H9 (cell line): Measurements from ENCODE around the gene PTPRJ. TPM values are rescaled to one million over a fixed set of nuclear protein-coding genes. Genes with fewer than 3 reads are reported as not detected.
A peak's percentile ranks its signal among the peaks of the same experiment; 100 is the strongest.

Experiments used
- DNase-seq: peaks from one replicate; pipeline ENCODE4 v3.0.0-alpha.2; 2017
- H2AFZ ChIP-seq: one replicate; pipeline ENCODE4 v1.6.1; 2013; ENCODE audit warnings: mild to moderate bottlenecking, low read length, control low read depth, moderate library complexity
- H2AK5ac ChIP-seq: 2 replicates; pipeline ENCODE4 v1.6.1; 2013; ENCODE audit warnings: low read length, control low read depth, mixed read lengths; ENCODE audit not compliant: insufficient read length
- H2BK120ac ChIP-seq: one replicate; pipeline ENCODE4 v1.6.1; 2013; ENCODE audit warnings: low read depth, mild to moderate bottlenecking, low read length, control low read depth, inconsistent platforms; ENCODE audit not compliant: poor library complexity, severe bottlenecking
- H2BK12ac ChIP-seq: 2 replicates; pipeline ENCODE4 v1.6.1; 2013; ENCODE audit warnings: low read length, control low read depth, mixed read lengths, low read depth; ENCODE audit not compliant: insufficient read length
- H2BK15ac ChIP-seq: 2 replicates; pipeline ENCODE4 v1.6.1; 2013; ENCODE audit warnings: low read depth, low read length, control low read depth
- H2BK20ac ChIP-seq: one replicate; pipeline ENCODE4 v1.6.1; 2013; ENCODE audit warnings: low read depth, mild to moderate bottlenecking, low read length, control low read depth, inconsistent platforms; ENCODE audit not compliant: poor library complexity, severe bottlenecking
- H2BK5ac ChIP-seq: 2 replicates; pipeline ENCODE4 v1.6.1; 2013; ENCODE audit warnings: low read length, control low read depth, mixed read lengths; ENCODE audit not compliant: insufficient read length
- H3K14ac ChIP-seq: 2 replicates; pipeline ENCODE4 v1.6.1; 2013; ENCODE audit warnings: low read length, control low read depth; ENCODE audit not compliant: insufficient read depth
- H3K18ac ChIP-seq: 2 replicates; pipeline ENCODE4 v1.6.1; 2013; ENCODE audit warnings: low read depth, mild to moderate bottlenecking, mixed read lengths, low read length, control low read depth; ENCODE audit not compliant: insufficient read length
- H3K23ac ChIP-seq: 2 replicates; pipeline ENCODE4 v1.6.1; 2013; ENCODE audit warnings: low read length, control low read depth, mixed read lengths, low read depth; ENCODE audit not compliant: insufficient read length
- H3K23me2 ChIP-seq: 2 replicates; pipeline ENCODE4 v1.6.1; 2013; ENCODE audit warnings: low read depth, mild to moderate bottlenecking, mixed read lengths, low read length, control low read depth; ENCODE audit not compliant: insufficient read length, poor library complexity, severe bottlenecking
- H3K27ac ChIP-seq: 2 replicates; pipeline ENCODE4 v1.5.1; 2013; ENCODE audit warnings: low read length, control low read depth, mixed read lengths, low read depth; ENCODE audit not compliant: insufficient read length
- H3K27me3 ChIP-seq: 2 replicates; pipeline ENCODE4 v1.6.1; 2013; ENCODE audit warnings: low read length, control low read depth, inconsistent platforms; ENCODE audit not compliant: insufficient read depth
- H3K4ac ChIP-seq: 2 replicates; pipeline ENCODE4 v1.6.1; 2013; ENCODE audit warnings: low read depth, mild to moderate bottlenecking, control low read depth, inconsistent platforms, low read length, moderate library complexity
- H3K4me1 ChIP-seq: 2 replicates; pipeline ENCODE4 v1.6.1; 2013; ENCODE audit warnings: low read length, control low read depth, inconsistent platforms; ENCODE audit not compliant: insufficient read depth
- H3K4me2 ChIP-seq: 2 replicates; pipeline ENCODE4 v1.6.1; 2013; ENCODE audit warnings: low read length, control low read depth, mixed read lengths; ENCODE audit not compliant: insufficient read length, insufficient read depth
- H3K56ac ChIP-seq: 2 replicates; pipeline ENCODE4 v1.6.1; 2013; ENCODE audit warnings: low read depth, mild to moderate bottlenecking, mixed read lengths, low read length, control low read depth; ENCODE audit not compliant: insufficient read length
- H3K79me1 ChIP-seq: 2 replicates; pipeline ENCODE4 v1.6.1; 2013; ENCODE audit warnings: low read depth, mild to moderate bottlenecking, moderate library complexity, low read length, control low read depth, inconsistent platforms; ENCODE audit not compliant: insufficient read depth, poor library complexity, severe bottlenecking
- H3K79me2 ChIP-seq: 2 replicates; pipeline ENCODE4 v1.6.1; 2013; ENCODE audit warnings: low read length, control low read depth, inconsistent platforms; ENCODE audit not compliant: insufficient read depth
- H3K9ac ChIP-seq: 2 replicates; pipeline ENCODE4 v1.6.1; 2013; ENCODE audit warnings: low read length, control low read depth, mixed read lengths; ENCODE audit not compliant: insufficient read length; ENCODE audit errors: extremely low read depth
- H3K9me3 ChIP-seq: one replicate; pipeline ENCODE4 v1.6.1; 2013; ENCODE audit warnings: low read depth, low read length, inconsistent platforms; ENCODE audit not compliant: control insufficient read depth
- H3T11ph ChIP-seq: one replicate; pipeline ENCODE4 v1.6.1; 2013; ENCODE audit warnings: mild to moderate bottlenecking, low read length, control low read depth, inconsistent platforms
- H4K20me1 ChIP-seq: one replicate; pipeline ENCODE4 v1.6.1; 2013; ENCODE audit not compliant: control insufficient read depth, insufficient read length, insufficient read depth
- H4K5ac ChIP-seq: 2 replicates; pipeline ENCODE4 v1.6.1; 2013; ENCODE audit warnings: low read depth, mild to moderate bottlenecking, mixed read lengths, low read length, control low read depth; ENCODE audit not compliant: insufficient read length
- H4K8ac ChIP-seq: replicated peaks from 2 replicates; pipeline ENCODE4 v1.6.1; 2013; ENCODE audit warnings: low read length, control low read depth, mixed read lengths, low read depth; ENCODE audit not compliant: insufficient read length
- H4K91ac ChIP-seq: 2 replicates; pipeline ENCODE4 v1.6.1; 2013; ENCODE audit warnings: low read depth, mild to moderate bottlenecking, moderate library complexity, mixed read lengths, low read length, control low read depth; ENCODE audit not compliant: insufficient read length
- H3K27ac Mint-ChIP-seq, 3 experiments: 2 replicates in 2 of 3; 3 replicates in 1 of 3; pipeline ENCODE4 v1.8.0; 2020 to 2021; ENCODE audit warnings: mixed read lengths in 3 of 3, mild to moderate bottlenecking in 1 of 3, moderate library complexity in 1 of 3
- H3K27me3 Mint-ChIP-seq: 2 replicates; pipeline ENCODE4 v1.8.0; 2021; ENCODE audit warnings: low read depth, mild to moderate bottlenecking, moderate library complexity, mixed read lengths
- H3K36me3 Mint-ChIP-seq, 3 experiments: 2 replicates in 2 of 3; 3 replicates in 1 of 3; pipeline ENCODE4 v1.8.0; 2020 to 2021; ENCODE audit warnings: low read depth in 3 of 3, mixed read lengths in 3 of 3; ENCODE audit not compliant: insufficient read depth in 1 of 3
- H3K4me1 Mint-ChIP-seq, 2 experiments: 2 replicates each; pipeline ENCODE4 v1.8.0; 2020; ENCODE audit warnings: mixed read lengths in 2 of 2
- H3K4me3 Mint-ChIP-seq, 2 experiments: 2 replicates in 1 of 2; 3 replicates in 1 of 2; pipeline ENCODE4 v1.8.0; 2020 to 2021; ENCODE audit warnings: mild to moderate bottlenecking in 2 of 2, mixed read lengths in 2 of 2, moderate library complexity in 1 of 2
- H3K9me3 Mint-ChIP-seq, 2 experiments: 2 replicates in 1 of 2; 3 replicates in 1 of 2; pipeline ENCODE4 v1.8.0; 2020; ENCODE audit warnings: mild to moderate bottlenecking in 2 of 2, mixed read lengths in 2 of 2, moderate library complexity in 1 of 2
- CTCF ChIP-seq: fragments of 200-600 bp; sonication (generic); conservative IDR thresholded peaks from 3 replicates; pipeline ENCODE4 v1.8.0; 2021; ENCODE audit warnings: antibody characterized with exemption, mild to moderate bottlenecking
- WGBS: extraction: QIAGEN DNeasy Blood & Tissue Kit; methylation state at CpG from one replicate; pipeline ENCODE4 v1.1.7; 2013; ENCODE audit warnings: missing lambda C conversion rate, low lambda C conversion rate, mixed read lengths; ENCODE audit not compliant: insufficient read length; ENCODE audit errors: extremely low coverage; 5-methylcytosine and 5-hydroxymethylcytosine counted together
- total RNA-seq: library from RNA; stranded (reverse); gene quantifications from 2 replicates; pipeline ENCODE4 v1.2.1, GENCODE V29; 2021

Gene PTPRJ
- total RNA-seq, 1 experiment from 2014 or later = 10.6 TPM

GRCh38 chr11:48037709-48038468 is 57.5 kb downstream of the PTPRJ start:
- Histone ChIP-seq H3K9ac (no peak overlapping the region), H3K79me1 (no peaks in the 10 kb centered on the region), H3K56ac (no peak overlapping the region), H3K4me1 (no peaks in the 10 kb centered on the region; the same call in 1 of the 2 replicates), H3T11ph (no peak overlapping the region), H2BK15ac (no peak overlapping the region), H3K27me3 (no peaks in the 10 kb centered on the region), H2AFZ (no peak overlapping the region), H3K9me3 (no peaks in the 10 kb centered on the region), H2AK5ac (no peak overlapping the region), H3K23me2 (no peaks in the 10 kb centered on the region), H4K5ac (no peak overlapping the region), H2BK5ac (no peak overlapping the region), H2BK20ac (no peak overlapping the region), H3K23ac (no peak overlapping the region), H3K79me2 (0 out of 2 replicates have a peak, but pooled peaks cover 2% of the 10 kb centered on the region), H3K27ac (no peak overlapping the region), H3K14ac (no peak overlapping the region), H2BK12ac (no peak overlapping the region), H4K8ac (no peak overlapping the region), H3K18ac (no peak overlapping the region), H4K20me1 (no peaks in the 10 kb centered on the region), H4K91ac (no peak overlapping the region), H3K4me2 (no peak overlapping the region), H3K4ac (no peak overlapping the region), H2BK120ac (no peak overlapping the region)
- no CpG with 5 or more reads among the region's 11 CpGs for WGBS
- H3K27me3 Mint-ChIP-seq = no peaks in the 10 kb centered on the region
- TF ChIP-seq CTCF = no peak
- peaks cover 19 to 23% of the 10 kb centered on the region in 2 experiments for H3K4me1 Mint-ChIP-seq
- no peak overlapping the region for H3K4me3 Mint-ChIP-seq
- DNase-seq = no peak
- no peaks in the 10 kb centered on the region; a peak in 1 of 5 replicates for H3K9me3 Mint-ChIP-seq
- H3K27ac Mint-ChIP-seq = peak overlapping the region in 1 of 3 experiments; percentile 17; a peak in 1 of 7 replicates
- H3K36me3 Mint-ChIP-seq = peaks cover 0 to 4% (median 0%) of the 10 kb centered on the region in 3 experiments; a peak in 1 of 7 replicates
